ENCODE results near the gene HMCN1.
"Not testable (repeated sequence)": the region's sequence is repeated elsewhere in the genome, so short reads cannot be mapped to it uniquely, and the experiment has no call there.

HMCN1 gene

DNA sequence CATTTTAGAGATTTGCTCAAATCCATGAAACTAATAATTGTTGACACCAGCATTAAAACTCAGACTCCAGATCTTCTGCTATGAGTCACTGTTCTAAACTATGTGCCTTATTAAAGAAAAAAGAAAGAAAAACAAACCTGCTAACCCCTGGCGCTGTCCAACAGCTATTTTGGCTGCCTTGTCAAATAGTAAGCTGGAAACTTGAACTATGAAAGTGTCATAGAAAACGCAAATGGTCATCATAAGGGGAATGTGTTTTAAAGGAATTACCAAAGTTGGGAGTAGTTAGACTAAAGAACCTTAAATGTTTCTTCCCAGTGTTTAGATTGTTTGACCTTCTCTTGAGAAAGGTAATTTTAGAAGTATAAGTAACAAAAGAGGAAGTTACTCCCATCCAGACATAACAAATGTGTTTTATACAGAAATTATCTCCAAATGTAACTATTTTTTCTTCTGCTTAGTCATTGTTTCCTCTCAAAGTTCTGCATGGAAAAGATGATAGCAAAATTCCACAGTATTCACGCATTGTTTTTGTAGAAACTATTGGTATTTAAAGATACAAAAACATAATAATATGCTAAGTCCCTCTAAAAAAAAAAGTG is 368.5 kb downstream of the HMCN1 start:
- FAIRE-seq, result no peak

DNA sequence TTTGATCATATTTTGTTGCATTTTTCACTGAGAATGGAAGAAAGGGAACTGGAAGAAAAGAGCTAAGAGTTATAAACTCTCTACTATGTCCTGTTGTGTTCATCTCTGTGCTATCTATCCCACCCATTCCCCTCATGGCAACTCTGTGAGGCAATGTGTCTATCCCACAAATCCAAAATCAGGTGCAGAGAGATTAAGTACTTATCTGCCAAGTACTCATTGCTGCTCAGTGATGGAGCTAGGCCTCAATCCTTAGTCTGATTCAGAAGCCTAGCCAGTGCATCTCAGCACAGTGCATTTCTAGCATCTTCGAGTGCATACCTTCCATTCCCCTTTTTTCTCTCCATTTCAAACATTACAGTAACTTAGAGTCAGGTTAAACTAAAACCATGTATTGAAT is 370.3 kb downstream of the HMCN1 start:
- FAIRE-seq, result no peak

DNA sequence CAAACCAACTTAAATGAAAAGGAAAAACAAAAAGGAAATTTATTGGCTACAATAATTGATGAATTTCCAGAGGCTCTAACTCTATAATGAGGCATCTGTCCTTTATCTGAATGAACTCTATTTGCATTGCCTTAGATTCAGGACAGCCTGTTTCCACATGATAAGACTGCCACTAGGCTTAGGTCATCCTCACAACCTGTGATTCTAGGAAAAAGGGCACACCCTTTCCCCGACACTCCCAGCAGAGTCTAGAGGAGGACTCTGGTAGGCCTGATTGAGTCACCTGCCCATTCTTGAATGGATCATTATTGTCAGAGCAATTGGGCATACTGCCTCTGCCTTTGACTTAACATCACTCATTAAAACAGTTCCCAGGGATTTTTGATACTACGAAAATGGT is 378.1 kb downstream of the HMCN1 start:
- FAIRE-seq, result no peak

DNA sequence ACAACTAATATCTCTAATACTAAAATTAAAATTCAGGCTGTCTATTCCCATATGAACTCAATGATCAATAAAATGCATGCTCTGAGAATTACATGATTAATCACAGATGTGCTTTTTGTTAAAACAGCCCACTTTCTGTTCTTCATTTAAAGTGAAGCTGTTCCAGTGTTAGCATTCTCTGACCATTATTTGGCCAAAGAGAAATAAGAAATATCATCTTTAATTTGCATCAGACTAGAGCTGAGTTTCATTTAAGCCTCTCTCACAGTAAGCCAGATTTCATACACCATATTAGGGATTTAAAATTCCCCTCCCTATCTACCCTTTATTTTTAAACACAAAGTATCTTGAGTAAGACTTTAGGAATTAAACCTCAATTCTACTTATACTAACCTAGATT is 379.3 kb downstream of the HMCN1 start:
- FAIRE-seq, result no peak

DNA sequence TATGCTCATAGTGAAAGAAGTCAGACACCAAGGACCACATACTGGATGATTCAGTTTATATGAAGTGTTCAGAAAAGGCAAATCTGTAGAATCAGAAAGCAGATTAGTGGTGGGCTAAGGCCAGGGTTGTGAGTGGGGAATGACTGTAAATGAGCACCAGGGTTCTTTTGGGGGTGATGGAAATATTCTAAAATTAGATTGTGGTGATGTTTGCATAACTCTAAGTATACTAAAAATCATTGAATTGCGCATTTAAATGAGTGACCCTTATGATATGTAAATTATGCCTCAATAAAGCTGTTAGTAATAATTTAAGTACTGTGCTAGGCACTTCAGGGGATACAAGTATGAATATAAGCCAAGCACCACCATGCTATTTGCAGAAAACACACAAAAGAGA is 384.5 kb downstream of the HMCN1 start:
- FAIRE-seq, result no peak

DNA sequence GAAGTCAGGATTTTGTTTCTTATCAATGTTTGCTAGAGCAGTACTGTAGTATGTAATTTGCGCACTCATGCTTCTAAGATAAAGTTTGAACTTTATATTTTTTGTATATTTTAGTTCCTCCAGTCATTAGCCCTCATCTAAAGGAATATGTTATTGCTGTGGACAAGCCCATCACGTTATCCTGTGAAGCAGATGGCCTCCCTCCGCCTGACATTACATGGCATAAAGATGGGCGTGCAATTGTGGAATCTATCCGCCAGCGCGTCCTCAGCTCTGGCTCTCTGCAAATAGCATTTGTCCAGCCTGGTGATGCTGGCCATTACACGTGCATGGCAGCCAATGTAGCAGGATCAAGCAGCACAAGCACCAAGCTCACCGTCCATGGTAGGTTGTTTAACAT is 388.6 kb downstream of the HMCN1 start:
- no peak for FAIRE-seq

DNA sequence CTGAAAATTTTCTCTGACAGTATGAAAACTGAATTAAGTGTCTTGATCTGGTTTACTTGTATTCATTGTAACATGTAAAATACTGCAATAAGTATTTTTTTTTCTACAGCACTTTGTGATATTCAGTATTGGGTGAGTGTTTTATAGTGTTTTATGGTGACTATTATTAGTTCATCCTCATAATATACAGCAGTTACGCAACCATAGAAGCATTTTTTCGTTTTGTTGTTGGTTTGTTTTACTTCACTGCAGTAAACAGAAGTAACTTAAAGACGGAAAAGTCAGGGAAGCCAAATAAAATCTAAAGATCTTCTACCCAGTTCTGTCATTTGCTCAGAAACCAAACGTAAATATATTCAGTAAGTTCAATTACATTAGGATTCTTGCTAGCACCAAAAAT is 390.8 kb downstream of the HMCN1 start:
- no peak for FAIRE-seq

DNA sequence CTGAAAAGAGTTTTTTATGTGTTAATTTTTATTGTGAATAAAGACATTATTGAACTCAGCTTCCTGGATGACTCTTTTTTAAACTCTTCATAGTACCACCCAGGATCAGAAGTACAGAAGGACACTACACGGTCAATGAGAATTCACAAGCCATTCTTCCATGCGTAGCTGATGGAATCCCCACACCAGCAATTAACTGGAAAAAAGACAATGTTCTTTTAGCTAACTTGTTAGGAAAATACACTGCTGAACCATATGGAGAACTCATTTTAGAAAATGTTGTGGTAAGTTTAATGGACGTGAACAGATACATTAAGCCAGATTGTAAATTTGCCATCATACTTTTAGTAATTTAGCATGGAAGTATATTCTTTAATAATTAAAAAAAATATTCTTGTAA is 391.3 kb downstream of the HMCN1 start:
- FAIRE-seq, result no peak

DNA sequence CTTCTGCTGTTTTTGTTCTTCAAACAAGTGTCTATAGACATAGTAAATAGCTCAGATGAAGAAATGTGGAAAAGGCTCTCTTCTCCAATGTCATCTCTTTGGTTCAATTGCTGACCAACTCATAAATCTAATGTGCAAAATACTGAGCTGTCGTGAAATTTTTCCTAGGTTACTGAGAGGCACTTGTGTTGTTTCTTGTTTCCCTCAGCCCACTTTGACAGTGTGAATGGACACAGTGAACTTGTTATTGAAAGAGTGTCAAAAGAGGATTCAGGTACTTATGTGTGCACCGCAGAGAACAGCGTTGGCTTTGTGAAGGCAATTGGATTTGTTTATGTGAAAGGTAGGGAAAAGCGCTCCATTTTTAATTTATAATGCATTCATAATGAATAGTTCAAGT is 395.6 kb downstream of the HMCN1 start:
- no peak for FAIRE-seq

DNA sequence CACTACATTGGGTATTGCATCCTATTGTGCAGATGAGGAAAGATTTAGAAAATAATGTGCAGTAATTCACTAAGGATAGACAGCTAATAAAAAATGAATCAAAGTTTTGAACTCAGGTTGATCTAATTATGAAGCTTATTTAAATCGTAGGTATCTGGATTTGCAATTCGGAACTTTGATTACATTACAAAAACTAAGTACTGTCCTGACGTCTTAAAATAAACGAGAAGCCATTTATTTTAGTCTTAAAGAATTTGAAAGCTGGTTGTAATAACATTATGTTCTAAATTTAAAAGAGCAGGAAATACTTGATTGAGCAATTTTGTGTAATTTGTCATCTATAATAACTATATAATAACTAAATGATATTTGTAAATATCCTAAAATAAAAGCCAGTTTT is 404.9 kb downstream of the HMCN1 start:
- FAIRE-seq, result no peak

DNA sequence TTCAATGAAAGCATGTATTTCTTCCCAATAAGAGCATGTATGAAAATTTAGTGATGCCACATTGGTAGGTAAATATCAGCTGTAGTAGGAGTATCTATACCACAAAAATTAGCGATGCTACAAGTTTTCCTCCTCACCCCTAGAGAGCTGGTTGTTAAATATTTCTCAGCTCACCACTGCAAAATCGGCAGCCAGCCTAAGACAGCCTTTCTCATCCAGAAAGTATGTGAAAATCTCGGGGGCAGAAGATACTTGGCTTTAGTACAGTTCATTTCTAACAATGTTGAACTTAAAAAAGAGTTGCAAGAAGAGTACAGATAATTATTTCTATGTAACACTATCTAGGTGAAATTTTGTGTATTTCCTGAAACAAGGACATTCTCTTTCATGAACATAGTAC is 405.5 kb downstream of the HMCN1 start:
- no peak for FAIRE-seq

DNA sequence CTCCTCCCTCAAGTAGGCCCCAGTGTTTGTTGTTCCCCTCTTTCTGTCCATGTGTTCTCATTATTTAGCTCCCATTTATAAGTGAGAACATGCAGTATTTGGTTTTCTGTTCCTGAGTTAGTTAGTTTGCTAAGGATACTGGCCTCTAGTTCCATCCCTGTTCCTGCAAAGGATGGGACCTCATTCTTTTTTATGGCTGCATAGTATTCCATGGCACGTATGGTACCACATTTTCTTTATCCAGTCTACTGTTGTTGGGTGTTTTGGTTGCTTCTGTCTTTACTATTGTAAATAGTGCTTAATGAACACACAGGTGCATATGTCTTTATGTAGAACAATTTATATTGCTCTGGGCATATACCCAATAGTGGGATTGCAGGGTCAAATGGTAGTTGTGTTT is 408.0 kb downstream of the HMCN1 start:
- FAIRE-seq, result no peak

DNA sequence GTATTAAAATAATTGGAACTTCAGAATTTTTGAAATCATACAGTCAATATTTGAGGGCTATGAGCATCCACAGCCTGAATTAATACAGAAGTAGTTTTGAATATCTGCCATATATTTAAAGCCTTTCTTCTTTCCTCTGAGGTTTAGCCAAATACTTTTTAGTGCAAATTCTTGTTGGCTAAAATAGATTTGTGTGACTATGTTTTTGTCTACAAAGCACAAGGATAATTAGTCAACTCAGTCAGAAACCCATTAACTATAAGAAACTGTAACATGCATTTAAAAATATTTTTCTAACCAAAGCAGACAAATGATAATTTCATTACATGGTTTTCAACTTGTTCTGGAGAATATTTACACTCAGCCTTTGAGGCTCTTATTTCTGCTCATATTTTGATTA is 408.7 kb downstream of the HMCN1 start:
- FAIRE-seq, result no peak

DNA sequence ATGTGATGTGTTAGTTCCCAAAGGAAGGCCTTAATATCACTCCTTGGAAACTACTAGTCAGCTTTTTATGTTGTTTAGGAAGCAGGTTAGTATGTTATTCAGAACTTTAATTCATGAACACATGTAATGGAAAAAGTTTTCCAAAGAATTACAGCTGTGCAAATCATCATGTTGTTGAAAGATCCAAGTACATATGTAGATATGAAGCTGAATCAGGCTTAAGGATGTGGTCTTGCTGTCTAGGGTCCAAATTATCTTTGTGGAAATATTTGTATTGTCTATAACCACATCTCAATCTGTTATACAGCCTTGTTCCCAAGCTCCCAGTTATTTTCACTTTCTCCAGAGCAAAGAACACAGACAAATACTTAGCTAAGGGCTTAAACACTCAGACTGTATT is 409.3 kb downstream of the HMCN1 start:
- FAIRE-seq, result no peak

DNA sequence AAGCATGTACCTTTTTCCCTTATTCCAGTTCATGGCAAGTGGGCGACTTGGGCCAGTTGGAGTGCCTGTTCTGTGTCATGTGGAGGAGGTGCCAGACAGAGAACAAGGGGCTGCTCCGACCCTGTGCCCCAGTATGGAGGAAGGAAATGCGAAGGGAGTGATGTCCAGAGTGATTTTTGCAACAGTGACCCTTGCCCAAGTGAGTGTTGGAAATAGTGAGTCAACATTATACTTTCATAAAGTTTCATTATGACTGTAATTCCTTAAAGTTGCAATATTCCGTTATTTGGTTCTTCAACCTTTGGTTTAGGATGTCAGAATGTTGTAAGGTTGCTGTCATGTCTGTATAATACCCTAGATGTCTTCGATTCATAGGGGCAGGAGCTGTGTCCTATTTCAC is 410.3 kb downstream of the HMCN1 start:
- FAIRE-seq, result no peak

DNA sequence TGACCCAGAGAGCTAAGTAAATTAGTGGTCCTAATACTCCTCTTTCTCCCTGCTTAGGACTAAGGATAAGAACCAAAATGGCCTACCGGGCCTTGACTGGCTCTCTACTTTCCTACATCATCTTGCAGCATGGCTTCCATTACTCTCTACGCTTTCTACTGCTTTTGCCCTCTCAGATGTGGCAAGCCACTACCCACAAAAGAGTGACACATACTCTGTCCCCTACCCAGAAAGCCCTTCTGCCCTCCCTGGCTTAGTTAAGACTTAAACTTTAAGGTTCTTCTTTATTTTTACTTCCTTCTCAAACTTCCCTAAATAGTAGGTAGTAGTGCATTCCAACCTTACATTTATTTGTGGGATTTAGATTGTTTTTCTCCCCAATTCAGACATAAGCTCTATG is 412.8 kb downstream of the HMCN1 start:
- no peak for FAIRE-seq

DNA sequence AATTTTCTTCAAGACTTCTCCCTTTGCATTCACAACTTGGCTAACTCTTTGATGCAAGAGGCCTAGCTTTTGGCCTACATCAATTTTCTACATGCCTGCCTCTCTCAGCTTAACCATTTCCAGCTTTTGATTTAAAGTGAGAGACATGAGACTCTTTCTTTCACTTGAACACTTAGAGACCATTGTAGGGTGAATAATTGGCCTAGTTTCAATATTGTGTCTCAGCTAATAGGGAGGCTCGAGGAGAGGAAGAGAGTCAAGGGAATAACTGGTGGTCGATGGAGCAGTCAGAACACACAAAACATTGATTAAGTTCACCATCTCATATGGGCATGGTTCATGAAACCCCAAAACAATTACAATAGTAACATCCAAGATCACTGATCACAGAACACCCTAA is 415.4 kb downstream of the HMCN1 start:
- FAIRE-seq, result no peak

DNA sequence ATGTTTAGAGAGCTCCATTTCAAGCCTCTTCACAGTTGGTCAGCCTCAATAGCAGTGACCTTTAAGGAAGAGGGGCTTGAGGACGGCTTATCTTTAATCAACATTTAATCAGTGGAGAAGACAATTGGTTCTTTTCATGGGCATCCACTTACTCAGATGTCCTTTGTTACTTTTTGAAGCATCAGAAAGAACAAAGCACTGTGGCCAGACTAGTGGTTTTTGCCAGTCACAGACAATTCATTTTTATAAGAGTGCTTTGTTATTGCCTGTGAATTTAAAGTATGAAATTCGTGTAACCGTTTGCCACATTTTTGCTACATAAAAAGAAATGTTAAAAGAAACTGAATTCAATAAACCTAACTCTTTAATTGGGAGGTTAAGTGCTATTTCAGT is 418.0 kb downstream of the HMCN1 start:
- no peak for FAIRE-seq

DNA sequence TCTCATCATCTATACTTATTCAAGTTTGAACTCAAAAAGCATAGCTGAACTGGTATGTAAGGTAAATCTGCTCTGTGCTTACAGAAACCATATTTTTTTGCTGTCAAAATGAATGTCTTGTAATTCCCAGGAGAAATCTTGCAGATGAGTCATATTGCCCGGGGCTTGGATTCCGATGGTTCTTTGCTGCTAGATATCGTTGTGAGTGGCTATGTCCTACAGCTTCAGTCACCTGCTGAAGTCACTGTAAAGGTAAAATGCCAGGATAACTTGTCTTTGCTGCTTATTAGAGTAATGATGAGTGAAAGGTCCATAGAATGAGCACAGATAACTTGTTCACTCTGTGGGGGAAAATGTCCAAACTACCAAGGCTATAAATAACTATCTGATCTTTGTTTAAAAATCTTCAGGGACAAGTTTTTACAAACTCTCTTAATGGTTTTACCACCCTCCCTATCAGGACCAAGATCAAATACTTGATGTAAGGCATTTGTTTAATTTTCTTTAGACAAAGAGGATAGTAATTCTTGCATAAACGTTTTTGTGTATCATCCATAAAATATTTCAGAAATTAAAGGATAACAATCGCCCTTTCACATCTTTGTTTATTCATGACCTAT is 418.5 kb downstream of the HMCN1 start:
- FAIRE-seq, result no peak

DNA sequence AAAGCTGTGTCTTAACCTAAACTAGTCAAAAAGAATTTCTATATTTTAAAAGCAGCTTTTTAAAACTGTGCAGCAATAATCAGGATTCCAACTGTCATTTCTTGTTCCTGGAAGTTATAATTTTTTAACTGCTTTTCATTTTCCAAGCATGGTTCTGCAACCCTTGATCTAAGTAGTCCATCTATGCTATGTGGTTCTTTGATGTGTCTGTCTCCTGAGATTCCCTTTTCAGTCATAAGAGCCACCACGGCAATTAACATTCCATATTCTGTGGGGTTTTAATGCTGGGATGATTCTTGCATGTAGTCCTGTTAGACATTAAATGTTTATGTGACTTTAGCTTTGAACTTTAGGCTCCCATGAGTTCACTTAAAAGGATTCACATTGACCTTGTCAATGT is 420.5 kb downstream of the HMCN1 start:
- FAIRE-seq, result no peak

DNA sequence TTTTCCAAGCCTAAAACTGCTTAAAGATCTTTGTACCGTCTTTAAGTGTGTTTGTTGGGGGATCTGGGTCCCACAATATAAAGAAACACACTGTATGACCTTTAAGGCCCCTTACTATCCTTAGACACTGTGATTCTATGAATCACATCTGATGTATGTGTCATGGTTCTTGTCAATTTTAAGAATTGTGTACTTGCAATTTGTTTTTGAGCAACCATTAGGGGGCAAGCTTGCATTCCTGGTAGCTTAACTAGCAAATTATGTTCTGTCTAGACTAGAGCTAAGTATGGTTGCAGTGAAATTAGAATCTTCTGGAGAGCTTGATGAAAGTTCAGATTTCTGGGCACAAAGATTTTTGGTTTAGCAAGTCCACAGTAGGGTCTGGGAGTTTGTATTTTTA is 421.4 kb downstream of the HMCN1 start:
- no peak for FAIRE-seq

DNA sequence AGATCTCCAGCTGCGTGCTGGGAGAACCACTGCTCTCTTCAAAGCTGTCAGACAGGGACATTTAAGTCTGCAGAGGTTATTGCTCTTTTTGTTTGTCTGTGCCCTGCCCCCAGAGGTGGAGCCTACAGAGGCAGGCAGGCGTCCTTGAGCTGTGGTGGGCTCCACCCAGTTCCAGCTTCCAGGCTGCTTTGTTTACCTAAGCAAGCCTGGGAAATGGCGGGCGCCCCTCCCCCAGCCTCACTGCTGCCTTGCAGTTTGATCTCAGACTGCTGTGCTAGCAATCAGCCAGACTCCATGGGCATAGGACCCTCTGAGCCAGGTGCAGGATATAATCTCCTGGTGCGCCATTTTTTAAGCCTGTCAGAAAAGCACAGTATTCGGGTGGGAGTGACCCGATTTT is 428.7 kb downstream of the HMCN1 start:
- FAIRE-seq, result not testable (repeated sequence)

DNA sequence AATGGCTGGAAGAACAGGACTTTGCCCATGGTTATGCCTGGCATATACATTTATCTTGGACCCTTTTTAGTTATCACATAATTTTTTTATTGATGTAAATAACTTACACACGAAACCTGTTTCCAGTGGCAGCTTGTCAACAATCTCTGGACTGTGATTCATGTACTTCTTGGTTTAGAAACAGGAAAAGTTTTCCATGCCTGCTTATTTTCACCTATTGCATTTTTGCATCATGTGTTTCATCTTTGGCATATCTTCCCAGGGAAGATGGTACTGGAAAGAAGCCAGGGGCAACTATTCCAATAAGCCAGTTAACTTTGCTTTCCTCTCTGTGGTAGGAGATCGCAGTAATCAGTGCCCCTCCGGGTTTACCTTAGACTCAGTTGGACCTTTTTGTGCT is 430.6 kb downstream of the HMCN1 start:
- FAIRE-seq, result no peak

DNA sequence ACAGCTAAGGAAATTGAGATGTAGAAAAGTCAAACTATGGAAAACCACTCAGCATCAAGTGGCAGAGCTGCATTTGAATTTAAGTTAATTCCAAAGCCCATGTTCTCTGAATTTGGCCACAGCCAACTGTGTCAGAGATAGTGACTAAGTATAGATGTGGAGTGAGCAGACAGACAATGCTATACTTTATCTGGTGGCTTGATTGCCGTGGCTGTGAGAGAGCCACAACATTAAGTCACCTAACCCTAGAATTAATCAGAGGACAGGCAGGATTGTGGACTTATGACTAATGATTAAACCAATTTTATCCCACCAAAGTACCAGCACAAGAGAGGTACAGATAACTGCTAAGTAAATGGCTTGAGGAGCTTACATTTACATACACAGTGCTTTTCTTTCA is 431.1 kb downstream of the HMCN1 start:
- no peak for FAIRE-seq

DNA sequence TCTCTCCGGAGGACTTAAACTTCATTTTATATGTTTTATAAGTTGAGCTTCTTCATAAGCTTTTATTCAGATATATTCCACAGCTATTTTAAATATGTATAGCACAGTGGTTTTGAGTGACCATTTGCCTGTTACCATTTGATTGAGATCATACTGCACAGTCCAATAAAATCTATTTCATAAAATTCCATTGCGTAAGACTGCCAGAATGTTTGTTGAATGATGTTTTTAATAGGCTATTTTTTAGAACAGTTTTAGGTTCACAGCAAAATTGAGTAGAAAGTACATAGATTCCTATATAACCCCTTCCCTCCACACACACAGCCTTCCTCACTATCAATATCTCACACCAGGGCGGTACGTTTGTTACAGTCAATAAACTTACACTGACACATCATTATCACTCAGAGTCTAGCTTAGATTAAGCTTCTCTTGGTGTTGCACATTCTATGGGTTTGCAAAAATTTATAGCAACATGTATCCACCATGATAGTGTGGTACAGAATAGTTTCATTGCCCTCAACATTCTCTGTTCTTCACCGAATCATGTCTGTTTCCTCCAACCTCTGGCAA is 433.0 kb downstream of the HMCN1 start:
- no peak for FAIRE-seq

Data from A204.1 (cell line).